Liver (tissue), 3 donors: ENCODE data around the gene PLA2G4A.

Source experiments
- FOXA1 ChIP-seq: IDR thresholded peaks from 2 replicates; pipeline ENCODE4 v1.6.1; 2016; ENCODE audit warnings: antibody characterized with exemption
- RAD21 ChIP-seq, 2 donors: IDR thresholded peaks; 2 replicates each; pipeline ENCODE4 v1.6.1; 2016; ENCODE audit warnings: antibody characterized with exemption in 2 of 2, mild to moderate bottlenecking in 2 of 2
- RXRA ChIP-seq, 2 donors: IDR thresholded peaks; 2 replicates each; pipeline ENCODE4 v1.6.1; 2017 to 2018; ENCODE audit warnings: antibody characterized with exemption in 2 of 2, mild to moderate bottlenecking in 1 of 2
- TAF1 ChIP-seq: conservative IDR thresholded peaks from 2 replicates; pipeline ENCODE4 v1.6.1; 2016; ENCODE audit warnings: antibody characterized with exemption, mild to moderate bottlenecking
- YY1 ChIP-seq: IDR thresholded peaks from 2 replicates; pipeline ENCODE4 v1.6.1; 2016; ENCODE audit warnings: antibody characterized with exemption, mild to moderate bottlenecking
- TF ChIP-seq, protein P1 (sequence below): fragments of 150-350 bp; IDR thresholded peaks from 2 replicates; pipeline ENCODE4 v1.5.1; 2017; ENCODE audit warnings: improper control_type of control experiment, low read depth, low read length; ENCODE audit not compliant: missing input control
- TF ChIP-seq, protein P2 (sequence below): IDR thresholded peaks from 2 replicates; pipeline ENCODE4 v1.6.1; 2016; ENCODE audit warnings: antibody characterized with exemption
- TF ChIP-seq, protein P3 (sequence below): IDR thresholded peaks from 2 replicates; pipeline ENCODE4 v1.6.1; 2016; ENCODE audit warnings: antibody characterized with exemption
- TF ChIP-seq, protein P4 (sequence below): IDR thresholded peaks from 2 replicates; pipeline ENCODE4 v1.6.1; 2016; ENCODE audit warnings: antibody characterized with exemption, mild to moderate bottlenecking
- donor health status: healthy.
- donor health status: healthy.

DNA sequence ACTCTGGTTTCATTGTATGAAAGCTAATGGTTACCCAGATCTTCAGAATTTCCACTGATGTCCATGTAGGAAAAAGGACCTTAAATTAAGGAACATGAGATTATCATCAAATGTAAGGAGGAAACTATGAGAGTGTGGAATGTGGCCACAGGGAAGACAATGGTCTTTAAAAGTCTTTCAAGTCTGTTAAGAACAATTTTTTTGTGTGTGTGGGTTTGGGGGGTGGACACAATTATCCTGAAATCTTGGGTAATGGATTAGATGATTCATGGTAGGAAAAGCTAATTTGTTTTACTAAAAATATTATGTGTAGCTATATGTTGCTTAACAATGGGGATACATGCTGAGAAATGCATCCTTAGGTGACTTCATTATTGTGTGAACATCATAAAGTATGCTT is 72.9 kb downstream of the PLA2G4A start:
- TF ChIP-seq, protein P1, sequence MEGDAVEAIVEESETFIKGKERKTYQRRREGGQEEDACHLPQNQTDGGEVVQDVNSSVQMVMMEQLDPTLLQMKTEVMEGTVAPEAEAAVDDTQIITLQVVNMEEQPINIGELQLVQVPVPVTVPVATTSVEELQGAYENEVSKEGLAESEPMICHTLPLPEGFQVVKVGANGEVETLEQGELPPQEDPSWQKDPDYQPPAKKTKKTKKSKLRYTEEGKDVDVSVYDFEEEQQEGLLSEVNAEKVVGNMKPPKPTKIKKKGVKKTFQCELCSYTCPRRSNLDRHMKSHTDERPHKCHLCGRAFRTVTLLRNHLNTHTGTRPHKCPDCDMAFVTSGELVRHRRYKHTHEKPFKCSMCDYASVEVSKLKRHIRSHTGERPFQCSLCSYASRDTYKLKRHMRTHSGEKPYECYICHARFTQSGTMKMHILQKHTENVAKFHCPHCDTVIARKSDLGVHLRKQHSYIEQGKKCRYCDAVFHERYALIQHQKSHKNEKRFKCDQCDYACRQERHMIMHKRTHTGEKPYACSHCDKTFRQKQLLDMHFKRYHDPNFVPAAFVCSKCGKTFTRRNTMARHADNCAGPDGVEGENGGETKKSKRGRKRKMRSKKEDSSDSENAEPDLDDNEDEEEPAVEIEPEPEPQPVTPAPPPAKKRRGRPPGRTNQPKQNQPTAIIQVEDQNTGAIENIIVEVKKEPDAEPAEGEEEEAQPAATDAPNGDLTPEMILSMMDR = no peak
- TF ChIP-seq, protein P2, sequence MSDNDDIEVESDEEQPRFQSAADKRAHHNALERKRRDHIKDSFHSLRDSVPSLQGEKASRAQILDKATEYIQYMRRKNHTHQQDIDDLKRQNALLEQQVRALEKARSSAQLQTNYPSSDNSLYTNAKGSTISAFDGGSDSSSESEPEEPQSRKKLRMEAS = no peak
- TF ChIP-seq RXRA (IDR thresholded peaks at IDR 0.05) (no peak), FOXA1 (no peak), YY1 (no peak), RAD21 (IDR thresholded peaks at IDR 0.05) (no peak), TAF1 (no peak)
- TF ChIP-seq, protein P3, sequence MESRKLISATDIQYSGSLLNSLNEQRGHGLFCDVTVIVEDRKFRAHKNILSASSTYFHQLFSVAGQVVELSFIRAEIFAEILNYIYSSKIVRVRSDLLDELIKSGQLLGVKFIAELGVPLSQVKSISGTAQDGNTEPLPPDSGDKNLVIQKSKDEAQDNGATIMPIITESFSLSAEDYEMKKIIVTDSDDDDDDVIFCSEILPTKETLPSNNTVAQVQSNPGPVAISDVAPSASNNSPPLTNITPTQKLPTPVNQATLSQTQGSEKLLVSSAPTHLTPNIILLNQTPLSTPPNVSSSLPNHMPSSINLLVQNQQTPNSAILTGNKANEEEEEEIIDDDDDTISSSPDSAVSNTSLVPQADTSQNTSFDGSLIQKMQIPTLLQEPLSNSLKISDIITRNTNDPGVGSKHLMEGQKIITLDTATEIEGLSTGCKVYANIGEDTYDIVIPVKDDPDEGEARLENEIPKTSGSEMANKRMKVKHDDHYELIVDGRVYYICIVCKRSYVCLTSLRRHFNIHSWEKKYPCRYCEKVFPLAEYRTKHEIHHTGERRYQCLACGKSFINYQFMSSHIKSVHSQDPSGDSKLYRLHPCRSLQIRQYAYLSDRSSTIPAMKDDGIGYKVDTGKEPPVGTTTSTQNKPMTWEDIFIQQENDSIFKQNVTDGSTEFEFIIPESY = no peak
- TF ChIP-seq, protein P4, sequence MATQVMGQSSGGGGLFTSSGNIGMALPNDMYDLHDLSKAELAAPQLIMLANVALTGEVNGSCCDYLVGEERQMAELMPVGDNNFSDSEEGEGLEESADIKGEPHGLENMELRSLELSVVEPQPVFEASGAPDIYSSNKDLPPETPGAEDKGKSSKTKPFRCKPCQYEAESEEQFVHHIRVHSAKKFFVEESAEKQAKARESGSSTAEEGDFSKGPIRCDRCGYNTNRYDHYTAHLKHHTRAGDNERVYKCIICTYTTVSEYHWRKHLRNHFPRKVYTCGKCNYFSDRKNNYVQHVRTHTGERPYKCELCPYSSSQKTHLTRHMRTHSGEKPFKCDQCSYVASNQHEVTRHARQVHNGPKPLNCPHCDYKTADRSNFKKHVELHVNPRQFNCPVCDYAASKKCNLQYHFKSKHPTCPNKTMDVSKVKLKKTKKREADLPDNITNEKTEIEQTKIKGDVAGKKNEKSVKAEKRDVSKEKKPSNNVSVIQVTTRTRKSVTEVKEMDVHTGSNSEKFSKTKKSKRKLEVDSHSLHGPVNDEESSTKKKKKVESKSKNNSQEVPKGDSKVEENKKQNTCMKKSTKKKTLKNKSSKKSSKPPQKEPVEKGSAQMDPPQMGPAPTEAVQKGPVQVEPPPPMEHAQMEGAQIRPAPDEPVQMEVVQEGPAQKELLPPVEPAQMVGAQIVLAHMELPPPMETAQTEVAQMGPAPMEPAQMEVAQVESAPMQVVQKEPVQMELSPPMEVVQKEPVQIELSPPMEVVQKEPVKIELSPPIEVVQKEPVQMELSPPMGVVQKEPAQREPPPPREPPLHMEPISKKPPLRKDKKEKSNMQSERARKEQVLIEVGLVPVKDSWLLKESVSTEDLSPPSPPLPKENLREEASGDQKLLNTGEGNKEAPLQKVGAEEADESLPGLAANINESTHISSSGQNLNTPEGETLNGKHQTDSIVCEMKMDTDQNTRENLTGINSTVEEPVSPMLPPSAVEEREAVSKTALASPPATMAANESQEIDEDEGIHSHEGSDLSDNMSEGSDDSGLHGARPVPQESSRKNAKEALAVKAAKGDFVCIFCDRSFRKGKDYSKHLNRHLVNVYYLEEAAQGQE = no peak
